ENCODE results near the gene FAM187B. TPM values are rescaled to one million over a fixed set of nuclear protein-coding genes. Genes with fewer than 3 reads are reported as not detected.

FAM187B gene
- total and polyA plus RNA-seq, 10 donors = 0.48 to 0.61 (median 0.51) TPM; not detected in 7

- H3K4me3 ChIP-seq = no peak overlapping the region
- no peak overlapping the region for H3K27ac ChIP-seq
- DNase-seq = no peak
- H3K36me3 ChIP-seq = no peaks in the 10 kb centered on the region
- H3K27me3 ChIP-seq (replicated peaks in 1 of 7) = no peaks in the 10 kb centered on the region
- H3K9me3 ChIP-seq = peaks cover 0 to 5% (median 0%) of the 10 kb centered on the region in 8 donors
- intact Hi-C loops (cut with DNase I; ENCODE audit: low total_unique reads) = no loop called here
- 62 to 77% (median 71%) methylated on average over 2 of the region's 2 CpGs for WGBS, 5 donors
- no peak for TF ChIP-seq POLR2A (IDR thresholded peaks at IDR 0.05)
- TF ChIP-seq POLR2AphosphoS5 (IDR thresholded peaks at IDR 0.05) = no peak
- TF ChIP-seq CTCF (IDR thresholded peaks at IDR 0.05 in 8 of 11, conservative IDR thresholded peaks at IDR 0.05 in 3 of 11) = no peak
- H3K4me1 ChIP-seq = peaks cover 0 to under 1% (median 0%) of the 10 kb centered on the region in 6 donors
These were observed 32.7 kb downstream of the FAM187B start for GRCh38 chr19:35195830-35196229.

- peaks cover 0 to 5% (median 0%) of the 10 kb centered on the region in 8 donors for H3K9me3 ChIP-seq
- no peaks in the 10 kb centered on the region for H3K4me1 ChIP-seq
- no peak for DNase-seq
- 80 to 85% (median 83%) methylated on average over 9 of the region's 9 CpGs for WGBS, 5 donors
- TF ChIP-seq POLR2A (IDR thresholded peaks at IDR 0.05) (no peak), CTCF (IDR thresholded peaks at IDR 0.05 in 8 of 11, conservative IDR thresholded peaks at IDR 0.05 in 3 of 11) (peak in 2 of 11 experiments; percentile 19)
- no peak overlapping the region for H3K27ac ChIP-seq
- intact Hi-C loops (cut with DNase I; ENCODE audit: low total_unique reads) = no loop called here
- no peaks in the 10 kb centered on the region for H3K27me3 ChIP-seq (replicated peaks in 1 of 7)
- H3K4me3 ChIP-seq = no peak overlapping the region
- no peaks in the 10 kb centered on the region for H3K36me3 ChIP-seq
These were observed 34.2 kb downstream of the FAM187B start for GRCh38 chr19:35194012-35194984.

- H3K4me3 ChIP-seq = no peak overlapping the region
- H3K9me3 ChIP-seq = peaks cover 0 to 13% (median 8%) of the 10 kb centered on the region in 8 donors
- no peaks in the 10 kb centered on the region for H3K36me3 ChIP-seq
- no peak for DNase-seq
- no peak overlapping the region for H3K27ac ChIP-seq
- TF ChIP-seq CTCF (IDR thresholded peaks at IDR 0.05 in 8 of 11, conservative IDR thresholded peaks at IDR 0.05 in 3 of 11) = no peak
- no peak for TF ChIP-seq POLR2AphosphoS5 (IDR thresholded peaks at IDR 0.05)
- no peak for TF ChIP-seq POLR2A (IDR thresholded peaks at IDR 0.05)
- H3K4me1 ChIP-seq = no peaks in the 10 kb centered on the region
- intact Hi-C loops (cut with DNase I; ENCODE audit: low total_unique reads) = no loop called here
- no peaks in the 10 kb centered on the region for H3K27me3 ChIP-seq (replicated peaks in 1 of 7)
- WGBS, 5 donors = 65 to 89% (median 72%) methylated on average over 2 of the region's 2 CpGs
These were observed 43.7 kb downstream of the FAM187B start for GRCh38 chr19:35184884-35185283.

GRCh38 chr19:35184267-35184666 lies 44.3 kb downstream of the FAM187B start:
- Histone ChIP-seq H3K27ac (no peak overlapping the region), H3K36me3 (no peaks in the 10 kb centered on the region), H3K4me1 (no peaks in the 10 kb centered on the region), H3K4me3 (no peak overlapping the region), H3K27me3 (replicated peaks in 1 of 7) (no peaks in the 10 kb centered on the region), H3K9me3 (peaks cover 0 to 13% (median 8%) of the 10 kb centered on the region in 8 donors)
- WGBS, 5 donors = 84 to 97% (median 89%) methylated on average over 1 of the region's 1 CpG
- DNase-seq = no peak
- TF ChIP-seq POLR2AphosphoS5 (IDR thresholded peaks at IDR 0.05) (no peak), POLR2A (IDR thresholded peaks at IDR 0.05) (no peak), CTCF (IDR thresholded peaks at IDR 0.05 in 8 of 11, conservative IDR thresholded peaks at IDR 0.05 in 3 of 11) (no peak)
- intact Hi-C loops (cut with DNase I; ENCODE audit: low total_unique reads) = no loop called here

Measured in spleen (tissue), 11 donors.